OCI-LY3 (cell line): ENCODE data around the gene PKD1L1.

ENCODE experiments used
- H2AFZ ChIP-seq: fragments of 200-600, 300-600 bp; shearing (Covaris generic); 2 replicates; pipeline ENCODE4 v1.6.0; 2014; ENCODE audit warnings: antibody characterized with exemption, low read depth, low read length
- H3K27ac ChIP-seq: fragments of 200-600, 300-600 bp; sonication (generic); 2 replicates; pipeline ENCODE4 v1.5.1; 2014; ENCODE audit warnings: mild to moderate bottlenecking, low read length, moderate library complexity, mixed read lengths
- H3K27me3 ChIP-seq: fragments of 200-600, 300-600 bp; sonication (generic); 2 replicates; pipeline ENCODE4 v1.6.1; 2014; ENCODE audit warnings: low read depth, low read length, mixed read lengths
- H3K36me3 ChIP-seq: fragments of 200-600, 300-600 bp; sonication (generic); replicated peaks from 2 replicates; pipeline ENCODE3; 2014; ENCODE audit warnings: low read depth, low read length, mixed read lengths
- H3K4me1 ChIP-seq: fragments of 300-600, 200-600 bp; sonication (generic); 2 replicates; pipeline ENCODE4 v1.6.1; 2014; ENCODE audit warnings: low read length, mixed read lengths
- H3K4me2 ChIP-seq: fragments of 200-600, 300-600 bp; sonication (generic); 2 replicates; pipeline ENCODE4 v1.6.1; 2014; ENCODE audit warnings: low read length, mixed read lengths
- H3K4me3 ChIP-seq: fragments of 300-600, 200-600 bp; sonication (generic); 2 replicates; pipeline ENCODE4 v1.5.1; 2014; ENCODE audit warnings: antibody characterized with exemption, mild to moderate bottlenecking, low read length, moderate library complexity
- H3K79me2 ChIP-seq: fragments of 300-600, 200-600 bp; shearing (Covaris generic); 2 replicates; pipeline ENCODE4 v1.6.1; 2014; ENCODE audit warnings: mild to moderate bottlenecking, low read length, mixed read lengths
- H3K9ac ChIP-seq: fragments of 300-600, 200-600 bp; shearing (Covaris generic); 2 replicates; pipeline ENCODE4 v1.6.0; 2014; ENCODE audit warnings: mild to moderate bottlenecking, low read length, moderate library complexity
- H3K9me3 ChIP-seq: fragments of 200-600, 300-600 bp; shearing (Covaris generic); 2 replicates; pipeline ENCODE4 v1.6.1; 2014; ENCODE audit warnings: low read length, mixed read lengths; ENCODE audit not compliant: insufficient read depth
- H4K20me1 ChIP-seq: fragments of 200-600, 300-600 bp; sonication (generic); 2 replicates; pipeline ENCODE4 v1.6.1; 2016; ENCODE audit warnings: low read length, mixed read lengths; ENCODE audit not compliant: insufficient read depth
- CTCF ChIP-seq: fragments of 200-600, 300-600 bp; sonication (generic); IDR thresholded peaks from 2 replicates; pipeline ENCODE4 v1.5.1; 2014; ENCODE audit warnings: antibody characterized with exemption, low read length, low read depth
- EZH2phosphoT487 ChIP-seq: fragments of 200-600 bp; shearing (Covaris generic); IDR thresholded peaks from 2 replicates; pipeline ENCODE4 v1.6.1; 2018; ENCODE audit warnings: antibody characterized with exemption, mixed run types, low read depth

Gene PKD1L1

GRCh38 chr7:47833211-47833610, 115.1 kb downstream of the PKD1L1 start:
- Histone ChIP-seq H2AFZ (no peak overlapping the region), H3K4me3 (no peak overlapping the region), H3K27ac (no peak overlapping the region), H3K27me3 (peaks cover 15% of the 10 kb centered on the region), H3K36me3 (no peaks in the 10 kb centered on the region), H3K4me1 (no peaks in the 10 kb centered on the region), H3K79me2 (no peaks in the 10 kb centered on the region), H3K9me3 (no peaks in the 10 kb centered on the region), H3K4me2 (no peak overlapping the region), H3K9ac (no peak overlapping the region), H4K20me1 (no peaks in the 10 kb centered on the region)
- TF ChIP-seq EZH2phosphoT487 (no peak), CTCF (no peak)

- Histone ChIP-seq H3K4me1 (no peaks in the 10 kb centered on the region), H3K4me3 (no peak overlapping the region), H3K9ac (no peak overlapping the region), H3K4me2 (no peak overlapping the region), H3K27ac (no peak overlapping the region), H3K79me2 (no peaks in the 10 kb centered on the region), H3K27me3 (peaks cover 21% of the 10 kb centered on the region), H3K36me3 (no peaks in the 10 kb centered on the region), H2AFZ (no peak overlapping the region), H3K9me3 (no peaks in the 10 kb centered on the region), H4K20me1 (no peaks in the 10 kb centered on the region)
- no peak for TF ChIP-seq EZH2phosphoT487
- no peak for TF ChIP-seq CTCF
Measured at GRCh38 chr7:47832105-47832715, 116.1 kb downstream of the PKD1L1 start.

DNA sequence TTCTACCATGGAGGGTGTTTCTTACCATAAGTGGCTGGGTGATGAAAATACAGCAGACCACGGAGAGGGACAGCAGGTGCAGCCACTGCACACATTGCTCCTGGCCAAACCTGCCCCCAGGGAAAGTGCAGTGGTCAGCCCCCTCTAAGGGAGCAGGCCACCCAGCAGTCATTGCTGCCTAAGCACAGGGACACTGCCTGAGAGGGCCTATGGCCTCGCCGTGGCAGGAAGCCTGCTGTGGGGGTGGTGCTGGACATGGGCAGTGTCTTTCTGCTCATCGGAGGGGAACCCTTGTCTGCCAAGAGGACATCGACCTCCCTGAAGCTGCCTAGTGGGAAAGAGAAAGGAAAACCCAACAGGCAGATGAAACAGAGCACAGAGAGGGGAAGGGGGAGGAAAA, 118.3 kb downstream of the PKD1L1 start:
- no peaks in the 10 kb centered on the region for H4K20me1 ChIP-seq
- TF ChIP-seq CTCF, result no peak
- no peak for TF ChIP-seq EZH2phosphoT487
- no peak overlapping the region for H3K4me3 ChIP-seq
- H3K36me3 ChIP-seq, result no peaks in the 10 kb centered on the region
- peaks cover 24% of the 10 kb centered on the region for H3K27me3 ChIP-seq
- no peaks in the 10 kb centered on the region for H3K4me1 ChIP-seq
- no peak overlapping the region for H2AFZ ChIP-seq
- no peaks in the 10 kb centered on the region for H3K9me3 ChIP-seq
- no peaks in the 10 kb centered on the region for H3K79me2 ChIP-seq
- H3K4me2 ChIP-seq, result no peak overlapping the region
- H3K9ac ChIP-seq, result no peak overlapping the region
- no peak overlapping the region for H3K27ac ChIP-seq

GRCh38 chr7:47827871-47828270, 120.4 kb downstream of the PKD1L1 start:
- Histone ChIP-seq H3K4me2 (no peak overlapping the region), H3K9ac (no peak overlapping the region), H3K4me3 (no peak overlapping the region), H3K9me3 (no peaks in the 10 kb centered on the region), H3K79me2 (no peaks in the 10 kb centered on the region), H3K36me3 (no peaks in the 10 kb centered on the region), H3K27ac (no peak overlapping the region), H4K20me1 (no peaks in the 10 kb centered on the region), H2AFZ (no peak overlapping the region), H3K4me1 (no peaks in the 10 kb centered on the region), H3K27me3 (peaks cover 42% of the 10 kb centered on the region)
- TF ChIP-seq EZH2phosphoT487 (no peak), CTCF (no peak)
